Posterior vena cava (tissue), 2 donors: ENCODE results near the gene NPIPB9. TPM values are rescaled to one million over a fixed set of nuclear protein-coding genes. Genes with fewer than 3 reads are reported as not detected.
"Not testable (repeated sequence)": the region's sequence is repeated elsewhere in the genome, so short reads cannot be mapped to it uniquely, and the experiment has no call there.

Experiments used
- DNase-seq: peaks from one replicate; pipeline ENCODE4 v3.0.0-alpha.2; 2020; ENCODE audit warnings: low spot score
- intact Hi-C, 2 donors: fragments of 100-400 bp; cut with DNase I; formaldehyde crosslinking; loops; one replicate each; pipeline versions ENCODE4 v1.14.1 to v1.14.2; 2022 to 2023
- long read RNA-seq, 2 donors: library from polyadenylated mRNA; unstranded; transcript quantifications; one replicate each; pipeline ENCODE4 v2.0.0, GENCODE V29; 2020 to 2021
- total RNA-seq, 2 donors: library from RNA; stranded (reverse); fragmentation: NEBNext Ultra II Directional; extraction: Animal tissue kit (Norgen Biotek cat#: 25700); gene quantifications; one replicate each; pipeline ENCODE4 v1.2.1, GENCODE V29; 2021
- donor health status: DM: yes; HTN: yes; CAD: no.
- donor health status: DM: yes; HTN: yes; CAD: no.

Gene NPIPB9
- total RNA-seq = 1 to 10 TPM in 1 of 2 donors, under 1 TPM in 1; 0.29 to 3.8 TPM
- long read RNA-seq, donor 1 = 0 reads
- long read RNA-seq, donor 2 = 0 reads

GRCh38 chr16:28751487-28751886, at the start of gene NPIPB9:
TSS of gene NPIPB9 (plus strand) at chr16:28751787.
- DNase-seq, intact Hi-C loops: not testable (repeated sequence)

- intact Hi-C loops, DNase-seq: not testable (repeated sequence)
Measured at GRCh38 chr16:28704246-28704645, 47.3 kb upstream of the NPIPB9 start.

GRCh38 chr16:28711220-28712083, 40.1 kb upstream of the NPIPB9 start, which contains the start of gene EIF3C:
TSS of gene EIF3C (plus strand) at chr16:28711464. CDS start at chr16:28711687, 223 bp downstream.
- intact Hi-C loops = not testable (repeated sequence)

GRCh38 chr16:28722852-28723650, 28.5 kb upstream of the NPIPB9 start:
- DNase-seq, intact Hi-C loops: not testable (repeated sequence)

More at GRCh38 chr16:28711220-28712083, 40.1 kb upstream of the NPIPB9 start, which contains the start of gene EIF3C:
- not testable (repeated sequence) for DNase-seq

GRCh38 chr16:28731253-28731652, 20.3 kb upstream of the NPIPB9 start:
- DNase-seq = not testable (repeated sequence)

GRCh38 chr16:28732455-28733124, 19.0 kb upstream of the NPIPB9 start:
- DNase-seq, intact Hi-C loops: not testable (repeated sequence)

More at GRCh38 chr16:28731253-28731652, 20.3 kb upstream of the NPIPB9 start:
- intact Hi-C loops = not testable (repeated sequence)

GRCh38 chr16:28739787-28740186, 11.8 kb upstream of the NPIPB9 start:
- DNase-seq, intact Hi-C loops: not testable (repeated sequence)

- intact Hi-C loops, DNase-seq: not testable (repeated sequence)
Measured at GRCh38 chr16:28740631-28741030, 11.0 kb upstream of the NPIPB9 start.

- intact Hi-C loops, DNase-seq: not testable (repeated sequence)
Measured at GRCh38 chr16:28741295-28741694, 10.3 kb upstream of the NPIPB9 start.

- intact Hi-C loops, DNase-seq: not testable (repeated sequence)
Measured at GRCh38 chr16:28746618-28747350, 4.8 kb upstream of the NPIPB9 start.

GRCh38 chr16:28749997-28750465, 1.6 kb upstream of the NPIPB9 start:
- DNase-seq = peak; percentile 66
- intact Hi-C loops = not testable (repeated sequence)

- DNase-seq, intact Hi-C loops: not testable (repeated sequence)
Measured at GRCh38 chr16:28750469-28751067, 1.0 kb upstream of the NPIPB9 start.

GRCh38 chr16:28781697-28782096, 30.1 kb downstream of the NPIPB9 start:
- intact Hi-C loops, DNase-seq: not testable (repeated sequence)

GRCh38 chr16:28782357-28782756, 30.8 kb downstream of the NPIPB9 start:
- intact Hi-C loops, DNase-seq: not testable (repeated sequence)

- DNase-seq, intact Hi-C loops: not testable (repeated sequence)
Measured at GRCh38 chr16:28802235-28803019, 50.8 kb downstream of the NPIPB9 start.

- DNase-seq, intact Hi-C loops: not testable (repeated sequence)
Measured at GRCh38 chr16:28807445-28808120, 56.0 kb downstream of the NPIPB9 start.
